Type B pancreatic cell (in vitro differentiated cells): ENCODE measurements around the gene NAV2. TPM values are rescaled to one million over a fixed set of nuclear protein-coding genes. Genes with fewer than 3 reads are reported as not detected.

Experiments used
- DNase-seq: peaks from one replicate; pipeline ENCODE4 v3.0.0; 2021; ENCODE audit warnings: mixed read lengths; ENCODE audit not compliant: unreplicated experiment; ENCODE audit errors: extremely low spot score
- H3K27ac Mint-ChIP-seq: 2 replicates; pipeline ENCODE4 v1.8.0; 2021; ENCODE audit warnings: mild to moderate bottlenecking, mixed read lengths
- H3K27me3 Mint-ChIP-seq: 2 replicates; pipeline ENCODE4 v1.8.0; 2021; ENCODE audit warnings: mixed read lengths
- H3K36me3 Mint-ChIP-seq: 2 replicates; pipeline ENCODE4 v1.8.0; 2021; ENCODE audit warnings: mixed read lengths
- H3K4me1 Mint-ChIP-seq: one replicate; pipeline ENCODE4 v1.8.0; 2021; ENCODE audit warnings: mixed read lengths; ENCODE audit not compliant: unreplicated experiment
- H3K4me3 Mint-ChIP-seq: 2 replicates; pipeline ENCODE4 v1.8.0; 2021; ENCODE audit warnings: mild to moderate bottlenecking, mixed read lengths
- H3K9me3 Mint-ChIP-seq: 2 replicates; pipeline ENCODE4 v1.8.0; 2021; ENCODE audit warnings: mixed read lengths
- total RNA-seq: library from RNA; stranded (reverse); gene quantifications from 2 replicates; pipeline ENCODE4 v1.2.1, GENCODE V29; 2021; ENCODE audit warnings: low replicate concordance
- TF ChIP-seq, protein P1 (sequence below): fragments of 200-600 bp; sonication (generic); conservative IDR thresholded peaks from 2 replicates; pipeline ENCODE4 v1.5.0; 2021; ENCODE audit warnings: antibody characterized with exemption, mild to moderate bottlenecking

Gene NAV2
- total RNA-seq, 1 donor from 2014 or later = 54.2 TPM

DNA sequence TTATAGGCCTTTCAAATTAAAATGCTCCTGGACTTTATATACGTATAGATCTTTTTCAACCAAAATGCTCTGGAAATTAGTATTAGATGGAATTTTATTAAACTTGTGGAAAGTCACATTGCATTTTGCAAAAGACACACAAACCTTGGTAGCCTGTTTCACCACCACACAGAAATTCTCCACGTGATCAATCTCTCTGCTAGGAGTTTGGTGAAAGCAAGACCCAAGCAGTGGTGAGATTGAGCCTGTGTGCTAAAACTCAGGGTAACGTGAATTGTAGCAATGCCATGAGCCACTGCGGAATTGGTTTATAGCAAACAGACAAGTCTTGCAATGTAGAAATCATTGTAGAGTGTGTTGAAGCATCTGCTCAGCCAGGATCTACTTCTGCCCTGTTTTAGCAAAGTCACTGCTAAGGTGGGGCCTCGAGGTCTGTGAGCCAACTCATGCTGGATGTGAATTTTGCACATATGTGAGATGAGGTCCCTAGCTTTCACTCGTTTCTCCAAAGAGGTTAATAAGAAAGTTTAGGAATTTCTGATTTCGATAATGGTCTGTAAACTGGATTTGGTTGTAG is 262.9 kb downstream of the NAV2 start:
- DNase-seq = no peak
- TF ChIP-seq, protein P1, sequence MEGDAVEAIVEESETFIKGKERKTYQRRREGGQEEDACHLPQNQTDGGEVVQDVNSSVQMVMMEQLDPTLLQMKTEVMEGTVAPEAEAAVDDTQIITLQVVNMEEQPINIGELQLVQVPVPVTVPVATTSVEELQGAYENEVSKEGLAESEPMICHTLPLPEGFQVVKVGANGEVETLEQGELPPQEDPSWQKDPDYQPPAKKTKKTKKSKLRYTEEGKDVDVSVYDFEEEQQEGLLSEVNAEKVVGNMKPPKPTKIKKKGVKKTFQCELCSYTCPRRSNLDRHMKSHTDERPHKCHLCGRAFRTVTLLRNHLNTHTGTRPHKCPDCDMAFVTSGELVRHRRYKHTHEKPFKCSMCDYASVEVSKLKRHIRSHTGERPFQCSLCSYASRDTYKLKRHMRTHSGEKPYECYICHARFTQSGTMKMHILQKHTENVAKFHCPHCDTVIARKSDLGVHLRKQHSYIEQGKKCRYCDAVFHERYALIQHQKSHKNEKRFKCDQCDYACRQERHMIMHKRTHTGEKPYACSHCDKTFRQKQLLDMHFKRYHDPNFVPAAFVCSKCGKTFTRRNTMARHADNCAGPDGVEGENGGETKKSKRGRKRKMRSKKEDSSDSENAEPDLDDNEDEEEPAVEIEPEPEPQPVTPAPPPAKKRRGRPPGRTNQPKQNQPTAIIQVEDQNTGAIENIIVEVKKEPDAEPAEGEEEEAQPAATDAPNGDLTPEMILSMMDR = no peak
- Mint-ChIP-seq H3K9me3 (no peaks in the 10 kb centered on the region), H3K27ac (no peak overlapping the region), H3K27me3 (no peaks in the 10 kb centered on the region), H3K36me3 (peaks cover 13% of the 10 kb centered on the region), H3K4me3 (no peak overlapping the region), H3K4me1 (peaks cover 51% of the 10 kb centered on the region)

DNA sequence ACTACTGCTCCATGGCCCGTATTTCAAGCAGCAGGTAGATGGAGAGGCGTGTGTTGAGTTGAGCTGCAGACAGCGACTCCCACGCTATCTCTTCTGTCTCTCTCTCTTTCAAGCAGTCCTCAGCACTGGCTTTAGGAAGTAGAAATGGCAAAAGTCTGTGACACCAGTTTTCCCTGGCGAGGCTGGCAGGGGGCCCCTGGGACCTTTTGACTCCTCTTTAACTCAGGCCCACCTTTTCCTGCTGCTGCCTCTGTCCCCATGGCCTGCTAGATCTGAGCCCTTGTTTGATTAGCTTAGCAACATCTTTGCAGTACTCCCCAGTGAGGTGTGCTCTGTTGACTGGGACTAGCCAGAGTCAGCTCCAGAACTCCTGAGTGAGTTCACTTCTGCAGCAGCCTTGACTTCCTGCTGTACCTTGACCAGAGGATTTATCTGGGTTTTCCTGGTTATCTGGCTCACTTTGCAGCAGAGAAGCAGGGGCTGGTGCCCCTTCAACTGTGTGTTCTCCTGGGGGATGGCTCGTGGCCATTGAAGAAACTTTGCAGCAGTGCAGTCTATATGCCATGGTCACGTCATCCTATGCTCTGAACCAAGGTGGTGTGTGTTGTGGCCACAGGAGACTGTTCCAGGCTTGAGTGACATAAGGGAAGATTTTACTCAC is 263.8 kb downstream of the NAV2 start:
- Mint-ChIP-seq H3K9me3 (no peaks in the 10 kb centered on the region), H3K27me3 (no peaks in the 10 kb centered on the region), H3K27ac (peak overlapping the region; percentile 56), H3K4me3 (no peak overlapping the region), H3K36me3 (peaks cover 8% of the 10 kb centered on the region), H3K4me1 (peaks cover 58% of the 10 kb centered on the region)
- no peak for DNase-seq
- TF ChIP-seq, protein P1 = no peak

DNA sequence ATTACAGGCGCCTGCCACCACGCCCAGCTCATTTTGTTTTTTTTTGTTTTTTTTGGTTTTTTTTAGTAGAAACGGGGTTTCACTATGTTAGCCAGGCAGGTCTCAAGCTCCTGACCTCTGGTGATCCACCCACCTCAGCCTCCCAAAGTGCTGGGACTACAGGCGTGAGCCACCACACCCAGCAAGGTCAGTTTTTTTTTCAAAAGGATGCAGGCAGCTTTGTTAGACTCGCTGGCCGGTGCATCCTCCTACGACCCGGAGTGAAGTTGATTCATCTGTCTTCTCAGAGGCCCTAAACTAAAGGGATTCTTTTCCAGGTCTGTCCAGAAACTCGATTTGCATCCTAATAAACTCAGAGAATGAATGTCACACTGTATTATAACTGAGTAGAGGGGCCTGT is 265.3 kb downstream of the NAV2 start:
- Mint-ChIP-seq H3K36me3 (peaks cover 8% of the 10 kb centered on the region), H3K4me1 (peaks cover 58% of the 10 kb centered on the region), H3K27me3 (no peaks in the 10 kb centered on the region), H3K9me3 (no peaks in the 10 kb centered on the region), H3K27ac (peak overlapping the region; percentile 94), H3K4me3 (no peak overlapping the region)
- DNase-seq = no peak
- TF ChIP-seq, protein P1 = no peak

DNA sequence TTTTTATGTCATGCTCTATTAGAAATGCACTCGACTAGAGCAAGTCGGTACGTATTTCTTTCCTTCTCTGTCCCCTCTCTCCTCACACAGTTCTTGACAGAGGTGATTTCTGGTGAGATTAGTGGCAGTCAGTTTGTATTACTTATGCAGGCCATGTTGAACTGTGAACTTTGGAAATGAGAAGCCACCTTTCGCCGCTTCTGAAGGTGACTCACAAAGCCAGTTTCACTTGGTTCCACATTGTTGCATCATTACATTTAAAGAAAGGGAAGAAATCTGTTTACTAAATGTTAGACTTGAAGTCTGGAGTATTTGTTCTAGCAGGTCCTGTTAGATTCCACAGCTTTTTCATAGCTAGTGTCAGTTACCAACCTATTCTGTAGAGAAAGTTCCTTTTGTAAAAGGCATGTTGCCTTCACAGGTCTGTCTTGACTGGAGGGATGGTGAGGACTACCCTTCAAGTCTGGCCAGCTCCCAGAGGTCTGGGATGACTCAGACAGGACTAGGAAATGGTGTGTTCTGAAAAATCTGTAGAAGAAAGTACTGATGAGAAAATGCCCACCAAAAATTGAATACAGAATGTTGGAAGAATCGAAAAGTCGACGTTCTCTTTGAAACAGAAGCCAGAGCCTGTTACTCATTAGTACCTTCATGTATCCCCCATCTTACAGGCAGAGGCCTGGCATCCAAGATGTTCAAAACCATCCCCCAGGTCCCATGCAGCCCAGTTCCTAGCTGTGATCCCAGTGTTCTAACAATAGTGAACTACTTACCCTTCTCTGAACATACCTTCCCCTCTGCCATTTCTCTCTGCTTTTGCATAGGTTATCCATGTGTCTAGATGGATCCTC is 266.3 kb downstream of the NAV2 start:
- Mint-ChIP-seq H3K4me3 (peak overlapping the region; percentile 56), H3K27ac (peak overlapping the region; percentile 94), H3K36me3 (peaks cover 8% of the 10 kb centered on the region), H3K9me3 (no peaks in the 10 kb centered on the region), H3K4me1 (peaks cover 58% of the 10 kb centered on the region), H3K27me3 (no peaks in the 10 kb centered on the region)
- no peak for DNase-seq
- TF ChIP-seq, protein P1 = no peak

DNA sequence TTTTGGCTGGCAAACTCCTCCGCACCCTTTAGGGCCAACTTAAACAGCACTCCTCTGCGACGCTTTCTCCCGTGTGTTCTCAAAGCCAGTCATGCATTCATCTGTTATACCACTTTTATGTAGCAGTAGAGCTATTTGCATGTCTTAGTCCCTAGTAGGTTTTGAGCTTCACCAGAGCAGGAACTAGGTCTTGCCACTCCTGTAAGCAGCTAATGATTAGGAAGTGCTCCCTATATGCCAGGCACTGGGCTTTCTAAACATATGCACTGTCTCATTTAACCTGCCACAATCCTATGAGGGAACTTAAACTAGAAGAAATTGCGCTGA is 266.8 kb downstream of the NAV2 start:
- Mint-ChIP-seq H3K4me3 (no peak overlapping the region), H3K27me3 (no peaks in the 10 kb centered on the region), H3K27ac (peak overlapping the region; percentile 94), H3K4me1 (peaks cover 60% of the 10 kb centered on the region), H3K9me3 (no peaks in the 10 kb centered on the region), H3K36me3 (peaks cover 8% of the 10 kb centered on the region)
- TF ChIP-seq, protein P1 = no peak
- DNase-seq = no peak
